HCT116 (cell line): Measurements from ENCODE around the gene ANKRD6. TPM values are rescaled to one million over a fixed set of nuclear protein-coding genes. Genes with fewer than 3 reads are reported as not detected.
A peak's percentile ranks its signal among the peaks of the same experiment; 100 is the strongest.

Experiments used
- ATAC-seq: fragments of 200-7000 bp; cut with Tn5 transposase; 2 replicates; pipeline ENCODE4 v1.9.1; 2020; ENCODE audit warnings: mild to moderate bottlenecking, moderate library complexity
- BruUV-seq: library from RNA; stranded (reverse); fragments of 400-500 nt; replicated peaks from 2 replicates; lab custom pipeline; 2021; lab: Mats Ljungman, UMichigan
- CTCF ChIA-PET: fragments of 300-600 bp; sonication (Branson Sonifier 250); formaldehyde crosslinking; loops from one replicate; lab custom pipeline; 2021; ENCODE audit warnings: antibody characterized with exemption; lab: Charles Lee
- POLR2A ChIA-PET: fragments of 300-600, 350-600 bp; sonication (Branson Sonifier 250); formaldehyde crosslinking; loops from one replicate; lab custom pipeline; 2021; ENCODE audit warnings: antibody characterized with exemption; lab: Charles Lee
- RAD21 ChIA-PET, 2 experiments: fragments of 300-600 bp; sonication (Branson Sonifier 250); formaldehyde crosslinking; loops; one replicate each; lab custom pipeline; 2023; ENCODE audit warnings: low total read pairs in 2 of 2; ENCODE audit not compliant: uncharacterized antibody in 2 of 2, unreplicated experiment in 2 of 2, low non-redundant PET in 1 of 2; lab: Charles Lee
- DNase-seq: peaks from one replicate; pipeline ENCODE4 v3.0.0-alpha.2; 2010; ENCODE audit warnings: low read depth, low spot score
- H2AFZ ChIP-seq: fragments of 200-600 bp; shearing (Covaris generic), sonication (generic); 2 replicates; pipeline ENCODE4 v1.6.1; 2017; ENCODE audit warnings: low read depth, mixed run types, mixed read lengths, antibody characterized with exemption, low read length; ENCODE audit not compliant: poor library complexity, severe bottlenecking
- H3K27ac ChIP-seq: 2 replicates; pipeline ENCODE4 v1.5.1; 2012; ENCODE audit warnings: low read depth, low read length
- H3K27me3 ChIP-seq: fragments of 200-600 bp; sonication (generic); 2 replicates; pipeline ENCODE4 v1.6.1; 2016; ENCODE audit warnings: mixed run types, low read length, mixed read lengths; ENCODE audit not compliant: insufficient read depth
- H3K36me3 ChIP-seq, 2 experiments: fragments of 200-500 bp in 1 of 2; fragments of 200-600 bp in 1 of 2; sonication (Bioruptor generic) in 1 of 2; sonication (generic) in 1 of 2; 2 replicates each; pipeline versions ENCODE4 v1.5.1 to v1.6.1; 2014 to 2016; ENCODE audit warnings: low read length in 2 of 2, inconsistent platforms in 1 of 2, mixed read lengths in 1 of 2, mixed run types in 1 of 2; ENCODE audit not compliant: insufficient read depth in 2 of 2, control insufficient read depth in 1 of 2
- H3K4me1 ChIP-seq, 2 experiments: fragments of 200-600 bp in 1 of 2; sonication (generic) in 1 of 2; 2 replicates each; pipeline versions ENCODE4 v1.5.1 to v1.6.1; 2012 to 2017; ENCODE audit warnings: low read length in 2 of 2, inconsistent platforms in 1 of 2, mild to moderate bottlenecking in 1 of 2, mixed read lengths in 1 of 2, mixed run types in 1 of 2, moderate library complexity in 1 of 2; ENCODE audit not compliant: insufficient read depth in 2 of 2, control insufficient read depth in 1 of 2
- H3K4me2 ChIP-seq: fragments of 200-600 bp; sonication (generic); 2 replicates; pipeline ENCODE4 v1.6.1; 2017; ENCODE audit warnings: mixed run types, low read length, mixed read lengths
- H3K4me3 ChIP-seq, 2 experiments: fragments of 200-600 bp in 1 of 2; sonication (generic) in 1 of 2; replicated peaks in 1 of 2; 2 replicates each; pipeline ENCODE4 v1.5.1; 2011 to 2016; ENCODE audit warnings: low read length in 2 of 2, control low read depth in 1 of 2, low read depth in 1 of 2, mild to moderate bottlenecking in 1 of 2, mixed read lengths in 1 of 2, mixed run types in 1 of 2
- H3K79me2 ChIP-seq: fragments of 200-600 bp; sonication (generic); 2 replicates; pipeline ENCODE4 v1.6.1; 2017; ENCODE audit warnings: mild to moderate bottlenecking, mixed run types, low read length, moderate library complexity, mixed read lengths; ENCODE audit not compliant: insufficient read depth
- H3K9ac ChIP-seq: fragments of 200-600 bp; sonication (generic); 2 replicates; pipeline ENCODE4 v1.6.1; 2016; ENCODE audit warnings: low read length, mixed read lengths
- H3K9me2 ChIP-seq: fragments of 200-600 bp; sonication (generic), shearing (Covaris generic); 2 replicates; pipeline ENCODE4 v1.6.1; 2017; ENCODE audit warnings: mixed run types, mild to moderate bottlenecking, moderate library complexity; ENCODE audit not compliant: insufficient read depth
- H3K9me3 ChIP-seq, 2 experiments: fragments of 200-500 bp in 1 of 2; fragments of 200-600 bp in 1 of 2; sonication (Bioruptor generic) in 1 of 2; sonication (generic) in 1 of 2; 2 replicates each; pipeline ENCODE4 v1.6.1; 2014 to 2017; ENCODE audit warnings: low read length in 2 of 2, mixed read lengths in 2 of 2, inconsistent platforms in 1 of 2, low read depth in 1 of 2, mild to moderate bottlenecking in 1 of 2, mixed run types in 1 of 2, moderate library complexity in 1 of 2; ENCODE audit not compliant: control insufficient read depth in 1 of 2, insufficient read depth in 1 of 2
- H4K20me1 ChIP-seq: fragments of 200-600 bp; sonication (generic), shearing (Covaris generic); 2 replicates; pipeline ENCODE4 v1.6.1; 2017; ENCODE audit warnings: mixed run types, mild to moderate bottlenecking, moderate library complexity; ENCODE audit not compliant: insufficient read depth
- CBX3 ChIP-seq: IDR thresholded peaks from 2 replicates; pipeline ENCODE4 v1.6.1; 2012; ENCODE audit warnings: low read depth
- EGR1 ChIP-seq: IDR thresholded peaks from 2 replicates; pipeline ENCODE4 v1.6.1; 2012; ENCODE audit warnings: low read depth
- FOSL1 ChIP-seq: IDR thresholded peaks from 2 replicates; pipeline ENCODE4 v1.6.1; 2012; ENCODE audit warnings: low read depth
- POLR2AphosphoS5 ChIP-seq: IDR thresholded peaks from 2 replicates; pipeline ENCODE4 v1.6.1; 2011; ENCODE audit warnings: mild to moderate bottlenecking, low read depth, low read length, moderate library complexity
- SRF ChIP-seq: IDR thresholded peaks from 2 replicates; pipeline ENCODE4 v1.6.1; 2012; ENCODE audit warnings: low read depth
- YY1 ChIP-seq: IDR thresholded peaks from 2 replicates; pipeline ENCODE4 v1.6.1; 2011; ENCODE audit warnings: low read length, low read depth, moderate library complexity, mild to moderate bottlenecking; ENCODE audit not compliant: insufficient replicate concordance; ENCODE audit errors: extremely low read depth
- ZNF274 ChIP-seq: fragments of 200-500 bp; sonication (Bioruptor generic); IDR thresholded peaks from 2 replicates; pipeline ENCODE4 v1.6.1; 2014; ENCODE audit warnings: mild to moderate bottlenecking, low read depth, low read length, inconsistent platforms
- intact Hi-C: fragments of 100-400 bp; cut with micrococcal nuclease; formaldehyde crosslinking; loops from 2 replicates; pipeline ENCODE4 v1.10.0; 2022
- total RNA-seq: library from RNA; stranded (reverse); gene quantifications from one replicate; pipeline ENCODE4 v1.2.1, GENCODE V29; 2021; ENCODE audit not compliant: unreplicated experiment
- TF ChIP-seq, protein P1 (sequence below): IDR thresholded peaks from 2 replicates; pipeline ENCODE4 v1.6.1; 2012

Gene ANKRD6
- total RNA-seq, 1 experiment from 2014 or later = 9.9 TPM

DNA sequence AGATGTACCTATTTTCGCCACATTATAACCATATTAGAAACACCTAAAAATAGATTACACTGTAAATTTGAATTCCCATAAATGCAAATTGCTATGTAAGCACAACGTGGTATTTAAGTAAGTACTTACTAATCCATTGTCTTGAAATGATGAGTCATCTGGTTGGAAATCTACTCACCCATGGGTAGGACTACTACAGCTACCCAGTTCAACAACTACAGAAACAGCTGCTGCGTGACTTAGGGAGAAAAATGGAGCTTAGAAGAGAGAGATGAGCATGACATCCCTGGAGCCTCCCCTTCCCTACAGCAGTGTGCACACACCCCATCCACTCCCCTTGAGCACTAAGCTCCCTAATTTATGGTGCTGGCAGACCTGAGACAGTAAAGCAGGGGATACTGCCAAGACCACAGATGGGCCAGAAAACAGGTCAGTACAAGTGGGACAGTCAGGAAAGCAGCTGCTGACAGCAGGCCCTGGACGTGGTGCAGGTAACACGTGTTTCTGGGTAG is 47.7 kb upstream of the ANKRD6 start:
- Histone ChIP-seq H3K4me1 (peaks cover 0 to 8% of the 10 kb centered on the region in 2 experiments; a peak in 2 of 4 replicates), H3K27ac (no peak overlapping the region), H3K4me3 (no peak overlapping the region), H4K20me1 (no peaks in the 10 kb centered on the region), H3K79me2 (no peaks in the 10 kb centered on the region), H3K9ac (no peak overlapping the region), H3K36me3 (no peaks in the 10 kb centered on the region), H3K4me2 (peak overlapping the region; percentile 16), H3K27me3 (no peaks in the 10 kb centered on the region), H3K9me3 (no peaks in the 10 kb centered on the region), H2AFZ (no peak overlapping the region), H3K9me2 (no peaks in the 10 kb centered on the region)
- POLR2A ChIA-PET = no interaction called here
- intact Hi-C loops = no loop called here
- TF ChIP-seq ZNF274 = no peak
- 0 out of 2 replicates have a peak, but pooled peaks have one; percentile 10 for TF ChIP-seq FOSL1
- CTCF ChIA-PET = interaction anchor here (1.0 kb wide), 1 partner anchor 13 kb away, joined by 3 read pairs; no protein-coding TSS in a partner anchor
- ATAC-seq (no peak), DNase-seq (no peak)
- BruUV-seq = no TSS peak
- RAD21 ChIA-PET = no interaction called here

DNA sequence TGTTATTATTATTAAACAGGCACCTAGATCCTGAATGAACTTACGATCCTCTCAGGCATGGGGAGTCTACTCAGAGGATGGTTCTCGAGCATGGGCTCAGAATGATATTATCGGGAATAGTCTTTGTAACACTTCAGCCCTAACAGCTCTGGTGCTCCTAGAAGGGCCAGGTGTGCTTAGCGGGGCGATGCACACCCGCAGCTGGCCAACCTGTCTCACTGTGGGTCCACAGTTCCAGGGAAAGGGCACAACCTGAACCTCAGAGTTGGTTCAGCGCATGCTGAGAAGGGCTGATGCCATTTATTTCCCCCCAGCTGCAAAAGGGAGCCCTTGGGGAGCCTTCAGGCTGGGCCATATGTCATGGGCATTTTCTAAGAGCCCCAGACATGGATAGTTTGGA is 47.1 kb upstream of the ANKRD6 start:
- ChIA-PET RAD21 (no interaction called here), CTCF (interaction anchor here (1.0 kb wide), 1 partner anchor 14 kb away, joined by 3 read pairs; no protein-coding TSS in a partner anchor), POLR2A (no interaction called here)
- Histone ChIP-seq H3K36me3 (no peaks in the 10 kb centered on the region), H3K4me2 (no peak overlapping the region), H3K27me3 (no peaks in the 10 kb centered on the region), H3K4me3 (no peak overlapping the region), H3K9ac (no peak overlapping the region), H4K20me1 (no peaks in the 10 kb centered on the region), H3K4me1 (peaks cover 0 to 8% of the 10 kb centered on the region in 2 experiments; a peak in 2 of 4 replicates), H3K79me2 (no peaks in the 10 kb centered on the region), H3K9me3 (no peaks in the 10 kb centered on the region), H3K9me2 (no peaks in the 10 kb centered on the region), H3K27ac (no peak overlapping the region), H2AFZ (no peak overlapping the region)
- intact Hi-C loops = no loop called here
- BruUV-seq = no TSS peak
- ATAC-seq (no peak), DNase-seq (no peak)
- no peak for TF ChIP-seq CBX3
- TF ChIP-seq EGR1 = no peak
- no peak for TF ChIP-seq POLR2AphosphoS5
- TF ChIP-seq, protein P1, sequence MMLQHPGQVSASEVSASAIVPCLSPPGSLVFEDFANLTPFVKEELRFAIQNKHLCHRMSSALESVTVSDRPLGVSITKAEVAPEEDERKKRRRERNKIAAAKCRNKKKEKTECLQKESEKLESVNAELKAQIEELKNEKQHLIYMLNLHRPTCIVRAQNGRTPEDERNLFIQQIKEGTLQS = no peak
- no peak for TF ChIP-seq YY1
- TF ChIP-seq SRF = no peak
